ENCODE results near the gene ETV2. TPM values are rescaled to one million over a fixed set of nuclear protein-coding genes. Genes with fewer than 3 reads are reported as not detected.
"Not testable (repeated sequence)": the region's sequence is repeated elsewhere in the genome, so short reads cannot be mapped to it uniquely, and the experiment has no call there.

The ETV2 gene
- polyA plus RNA-seq (ENCODE audit: insufficient read length): 2.4 TPM

GRCh38 chr19:35641515-35642151, at the start of gene ETV2:
Gene ETV2, plus strand, starts transcription at chr19:35641745. Its CDS starts 716 bp downstream, at chr19:35642461.
- DNase-seq (ENCODE audit: low read depth): no peak

GRCh38 chr19:35592226-35592625, 49.3 kb upstream of the ETV2 start:
- peak; percentile 19 for DNase-seq (ENCODE audit: low read depth)

GRCh38 chr19:35595026-35595425, 46.5 kb upstream of the ETV2 start:
- DNase-seq (ENCODE audit: low read depth): not testable (repeated sequence)

- no peak for DNase-seq (ENCODE audit: low read depth)
These were observed 45.6 kb upstream of the ETV2 start for GRCh38 chr19:35595928-35596327.

GRCh38 chr19:35596366-35596999, 45.1 kb upstream of the ETV2 start:
- no peak for DNase-seq (ENCODE audit: low read depth)

- no peak for DNase-seq (ENCODE audit: low read depth)
These were observed 39.6 kb upstream of the ETV2 start for GRCh38 chr19:35601971-35602370.

GRCh38 chr19:35604436-35604835, 37.1 kb upstream of the ETV2 start:
- DNase-seq (ENCODE audit: low read depth): not testable (repeated sequence)

- not testable (repeated sequence) for DNase-seq (ENCODE audit: low read depth)
These were observed 34.4 kb upstream of the ETV2 start for GRCh38 chr19:35607170-35607569.

- no peak for DNase-seq (ENCODE audit: low read depth)
These were observed 33.9 kb upstream of the ETV2 start for GRCh38 chr19:35607661-35608060.

GRCh38 chr19:35608251-35608650, 33.3 kb upstream of the ETV2 start:
- DNase-seq (ENCODE audit: low read depth): no peak

GRCh38 chr19:35609851-35610353, 31.6 kb upstream of the ETV2 start:
- DNase-seq (ENCODE audit: low read depth): no peak

GRCh38 chr19:35612224-35612558, 29.4 kb upstream of the ETV2 start:
- no peak for DNase-seq (ENCODE audit: low read depth)

GRCh38 chr19:35612559-35613321, 28.8 kb upstream of the ETV2 start, which contains the start of gene HAUS5:
Gene HAUS5, plus strand, starts transcription at chr19:35612735. Its CDS starts 60 bp downstream, at chr19:35612795.
- peak; percentile 73 for DNase-seq (ENCODE audit: low read depth)

GRCh38 chr19:35613574-35613973, 28.0 kb upstream of the ETV2 start:
- DNase-seq (ENCODE audit: low read depth): no peak

GRCh38 chr19:35615036-35615435, 26.5 kb upstream of the ETV2 start:
- DNase-seq (ENCODE audit: low read depth): no peak

- no peak for DNase-seq (ENCODE audit: low read depth)
These were observed 22.7 kb upstream of the ETV2 start for GRCh38 chr19:35618857-35619256.

- no peak for DNase-seq (ENCODE audit: low read depth)
These were observed 22.1 kb upstream of the ETV2 start for GRCh38 chr19:35619290-35619923.

GRCh38 chr19:35620001-35620400, 21.5 kb upstream of the ETV2 start:
- DNase-seq (ENCODE audit: low read depth): no peak

- no peak for DNase-seq (ENCODE audit: low read depth)
These were observed 19.8 kb upstream of the ETV2 start for GRCh38 chr19:35621708-35622107.

GRCh38 chr19:35622750-35623149, 18.8 kb upstream of the ETV2 start:
- DNase-seq (ENCODE audit: low read depth): no peak

GRCh38 chr19:35623327-35624010, 18.1 kb upstream of the ETV2 start:
- DNase-seq (ENCODE audit: low read depth): no peak

GRCh38 chr19:35628264-35628564, 13.3 kb upstream of the ETV2 start:
- no peak for DNase-seq (ENCODE audit: low read depth)
